ENCODE results near the gene PCSK4.
"Not testable (repeated sequence)": the region's sequence is repeated elsewhere in the genome, so short reads cannot be mapped to it uniquely, and the experiment has no call there.

Gene PCSK4

GRCh38 chr19:1499231-1499630 lies 9.1 kb upstream of the PCSK4 start:
- H3K36me3 ChIP-seq (ENCODE audit: control insufficient read depth, insufficient read depth, low read length); H3K9me3 ChIP-seq (ENCODE audit: control insufficient read depth, insufficient read depth, low read length); H3K9ac ChIP-seq (ENCODE audit: low read depth, low read length); H3K4me1 ChIP-seq (ENCODE audit: control insufficient read depth, insufficient read depth, low read length); H3K4me3 ChIP-seq (ENCODE audit: low read depth, low read length): not testable (repeated sequence)
- H3K27me3 ChIP-seq (ENCODE audit: control insufficient read depth, insufficient read depth, low read length), result peaks cover 13% of the 10 kb centered on the region

DNA sequence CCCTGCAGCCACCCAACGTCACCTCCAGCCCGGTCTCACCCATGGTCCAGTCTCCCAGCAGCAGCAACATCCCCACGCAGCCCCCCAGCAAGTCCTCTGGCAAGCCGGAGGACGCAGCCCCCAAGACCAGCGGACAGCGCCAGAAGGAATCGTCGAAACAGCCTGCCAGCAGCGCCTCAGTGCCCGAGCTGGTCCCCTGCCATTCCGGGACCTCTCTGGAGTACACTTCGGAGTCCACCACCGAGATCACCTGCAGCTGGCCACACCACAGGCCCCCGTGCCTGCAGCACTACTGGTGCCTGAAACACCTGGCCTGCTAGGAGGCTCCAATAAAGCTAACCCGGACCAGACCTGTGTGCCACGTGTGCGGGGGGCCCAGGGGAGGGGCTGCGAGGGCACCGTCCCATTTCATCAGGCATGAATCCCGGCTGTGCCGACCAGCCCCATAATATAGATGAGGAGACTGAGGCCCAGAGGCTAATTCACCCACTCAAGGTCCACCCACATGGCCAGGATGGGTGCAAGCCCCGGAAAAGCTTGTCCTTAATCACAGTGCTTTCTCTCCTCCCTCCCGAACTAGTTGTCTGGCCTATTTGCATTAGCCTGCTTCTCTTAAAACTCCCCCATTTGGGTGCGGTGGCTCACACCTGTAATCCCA lies 7.6 kb upstream of the PCSK4 start:
- peaks cover 2% of the 10 kb centered on the region for H3K27me3 ChIP-seq (ENCODE audit: control insufficient read depth, insufficient read depth, low read length)
- H3K9ac ChIP-seq (ENCODE audit: low read depth, low read length), result no peak overlapping the region
- no peaks in the 10 kb centered on the region for H3K36me3 ChIP-seq (ENCODE audit: control insufficient read depth, insufficient read depth, low read length)
- H3K9me3 ChIP-seq (ENCODE audit: control insufficient read depth, insufficient read depth, low read length), result no peaks in the 10 kb centered on the region
- no peak overlapping the region for H3K4me3 ChIP-seq (ENCODE audit: low read depth, low read length)
- no peaks in the 10 kb centered on the region for H3K4me1 ChIP-seq (ENCODE audit: control insufficient read depth, insufficient read depth, low read length)

DNA sequence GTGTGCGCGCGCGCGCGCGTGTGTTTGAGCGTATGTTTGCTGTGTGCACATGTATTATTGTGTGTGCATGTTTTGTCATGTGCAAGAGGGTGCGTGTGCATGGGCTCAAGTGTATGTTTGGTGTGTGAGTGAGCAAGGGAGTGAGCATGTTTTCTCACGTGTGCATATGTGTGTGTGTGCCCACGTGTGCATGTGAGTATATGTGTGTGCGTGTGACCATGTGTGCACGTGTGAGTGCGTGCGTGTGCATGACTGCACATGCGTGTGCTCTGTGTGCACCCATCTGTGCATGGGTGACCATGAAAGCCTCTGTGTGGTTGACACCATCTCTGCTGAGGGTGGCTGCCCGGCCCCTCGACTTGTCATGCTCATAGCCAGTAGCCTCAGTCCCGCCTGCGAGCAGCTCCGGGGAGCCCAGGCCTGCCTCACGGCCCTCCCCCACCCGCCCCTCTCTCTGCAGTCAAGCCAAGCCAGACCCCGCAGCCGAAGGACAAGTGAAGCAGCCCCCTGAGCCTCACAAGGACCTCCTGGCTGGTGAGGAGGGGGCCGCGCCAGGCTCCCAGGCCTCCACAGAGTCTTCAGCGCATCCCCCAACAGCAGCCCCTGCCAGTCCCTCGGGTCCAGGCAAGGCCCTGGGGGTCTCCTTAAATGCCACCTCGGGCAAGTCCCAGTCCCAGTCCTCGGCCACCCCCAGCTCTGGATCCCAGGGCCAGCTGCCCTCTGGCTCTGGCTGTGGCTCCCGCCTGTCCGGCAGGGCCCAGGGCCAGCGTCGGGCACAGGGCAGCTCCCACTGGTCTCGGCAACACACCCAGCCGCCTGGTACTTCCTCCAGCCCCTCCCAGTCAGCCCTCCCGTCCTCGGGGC lies 6.8 kb upstream of the PCSK4 start:
- Histone ChIP-seq H3K4me3 (ENCODE audit: low read depth, low read length) (no peak overlapping the region), H3K9ac (ENCODE audit: low read depth, low read length) (no peak overlapping the region), H3K27me3 (ENCODE audit: control insufficient read depth, insufficient read depth, low read length) (peaks cover 8% of the 10 kb centered on the region), H3K9me3 (ENCODE audit: control insufficient read depth, insufficient read depth, low read length) (no peaks in the 10 kb centered on the region), H3K36me3 (ENCODE audit: control insufficient read depth, insufficient read depth, low read length) (no peaks in the 10 kb centered on the region), H3K4me1 (ENCODE audit: control insufficient read depth, insufficient read depth, low read length) (no peaks in the 10 kb centered on the region)

DNA sequence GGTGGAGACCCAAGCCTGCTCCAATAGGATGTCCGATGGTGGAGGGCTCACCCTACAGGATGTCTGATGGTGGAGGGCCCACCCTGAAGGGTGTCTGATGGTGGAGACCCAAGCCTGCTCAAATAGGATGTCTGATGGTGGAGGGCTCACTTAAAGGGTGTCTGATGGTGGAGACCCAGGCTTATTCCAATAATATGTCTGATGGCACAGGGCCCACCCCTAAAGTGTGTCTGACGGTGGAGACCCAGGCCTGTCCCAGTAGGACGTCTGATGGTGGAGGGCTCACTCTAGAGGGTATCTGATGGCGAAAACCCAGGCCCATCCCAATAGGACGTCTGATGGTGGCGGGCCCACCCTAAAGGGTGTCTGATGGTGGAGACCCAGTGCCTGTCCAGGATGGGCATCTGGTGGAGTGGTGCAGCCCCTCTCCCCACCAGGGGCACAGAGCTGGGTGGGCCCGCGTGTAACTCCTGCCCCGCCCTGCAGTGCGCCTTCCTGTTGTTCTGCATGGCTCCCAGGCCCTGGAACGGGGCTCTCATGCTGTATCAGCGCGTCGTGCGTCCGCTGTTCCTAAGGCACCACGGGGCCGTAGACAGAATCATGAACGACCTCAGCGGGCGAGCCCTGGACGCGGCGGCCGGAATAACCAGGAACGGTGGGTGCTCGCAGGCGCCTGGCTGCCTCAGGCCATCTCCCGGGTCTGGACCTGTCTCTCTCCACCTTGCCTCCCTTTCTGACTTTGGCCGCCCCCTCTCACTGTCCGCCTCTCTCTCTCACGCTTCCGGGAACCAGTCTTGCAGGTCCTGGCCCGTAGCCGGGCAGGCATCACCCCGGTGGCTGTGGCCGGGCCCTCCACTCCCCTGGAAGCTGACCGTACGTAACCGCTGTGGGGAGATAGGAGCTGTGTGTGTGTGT lies 5.9 kb upstream of the PCSK4 start:
- H3K4me3 ChIP-seq (ENCODE audit: low read depth, low read length), result no peak overlapping the region

DNA sequence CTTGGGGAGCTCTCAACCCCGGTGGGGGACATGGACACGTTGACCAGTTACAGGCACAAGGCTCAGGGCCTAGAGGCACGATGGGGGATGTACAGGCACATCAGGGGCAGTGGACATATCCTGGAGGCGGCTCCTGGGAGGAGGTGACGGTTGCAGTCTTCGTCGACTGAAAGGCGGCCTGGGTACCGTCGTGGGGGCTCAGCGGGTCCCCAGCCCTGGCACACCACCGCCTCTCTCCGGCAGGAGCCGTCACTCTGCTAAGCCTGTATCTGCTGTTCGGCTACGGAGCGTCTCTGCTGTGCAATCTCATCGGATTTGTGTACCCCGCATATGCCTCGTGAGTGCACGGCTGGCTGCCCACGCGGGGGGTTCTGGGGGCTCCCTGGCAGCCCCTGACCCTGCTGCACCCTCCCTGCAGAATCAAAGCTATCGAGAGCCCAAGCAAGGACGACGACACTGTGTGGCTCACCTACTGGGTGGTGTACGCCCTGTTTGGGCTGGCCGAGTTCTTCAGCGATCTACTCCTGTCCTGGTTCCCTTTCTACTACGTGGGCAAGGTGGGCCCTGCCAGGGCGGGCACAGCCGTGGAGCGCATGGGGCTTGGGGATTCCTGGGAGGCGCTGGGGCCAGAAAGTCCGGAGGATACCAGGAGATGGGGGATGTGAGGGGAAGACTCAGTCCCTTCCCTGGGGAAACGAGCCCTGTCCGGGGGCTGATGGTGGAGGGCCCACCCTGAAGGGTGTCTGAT lies 5.1 kb upstream of the PCSK4 start:
- Histone ChIP-seq H3K9me3 (ENCODE audit: control insufficient read depth, insufficient read depth, low read length) (no peaks in the 10 kb centered on the region), H3K4me1 (ENCODE audit: control insufficient read depth, insufficient read depth, low read length) (no peaks in the 10 kb centered on the region), H3K4me3 (ENCODE audit: low read depth, low read length) (no peak overlapping the region), H3K27me3 (ENCODE audit: control insufficient read depth, insufficient read depth, low read length) (peaks cover 12% of the 10 kb centered on the region), H3K36me3 (ENCODE audit: control insufficient read depth, insufficient read depth, low read length) (no peaks in the 10 kb centered on the region), H3K9ac (ENCODE audit: low read depth, low read length) (no peak overlapping the region)

More for the DNA sequence above, 5.9 kb upstream of the PCSK4 start:
- Histone ChIP-seq H3K4me1 (ENCODE audit: control insufficient read depth, insufficient read depth, low read length) (no peaks in the 10 kb centered on the region), H3K9me3 (ENCODE audit: control insufficient read depth, insufficient read depth, low read length) (no peaks in the 10 kb centered on the region), H3K9ac (ENCODE audit: low read depth, low read length) (no peak overlapping the region), H3K27me3 (ENCODE audit: control insufficient read depth, insufficient read depth, low read length) (peaks cover 12% of the 10 kb centered on the region), H3K36me3 (ENCODE audit: control insufficient read depth, insufficient read depth, low read length) (no peaks in the 10 kb centered on the region)

DNA sequence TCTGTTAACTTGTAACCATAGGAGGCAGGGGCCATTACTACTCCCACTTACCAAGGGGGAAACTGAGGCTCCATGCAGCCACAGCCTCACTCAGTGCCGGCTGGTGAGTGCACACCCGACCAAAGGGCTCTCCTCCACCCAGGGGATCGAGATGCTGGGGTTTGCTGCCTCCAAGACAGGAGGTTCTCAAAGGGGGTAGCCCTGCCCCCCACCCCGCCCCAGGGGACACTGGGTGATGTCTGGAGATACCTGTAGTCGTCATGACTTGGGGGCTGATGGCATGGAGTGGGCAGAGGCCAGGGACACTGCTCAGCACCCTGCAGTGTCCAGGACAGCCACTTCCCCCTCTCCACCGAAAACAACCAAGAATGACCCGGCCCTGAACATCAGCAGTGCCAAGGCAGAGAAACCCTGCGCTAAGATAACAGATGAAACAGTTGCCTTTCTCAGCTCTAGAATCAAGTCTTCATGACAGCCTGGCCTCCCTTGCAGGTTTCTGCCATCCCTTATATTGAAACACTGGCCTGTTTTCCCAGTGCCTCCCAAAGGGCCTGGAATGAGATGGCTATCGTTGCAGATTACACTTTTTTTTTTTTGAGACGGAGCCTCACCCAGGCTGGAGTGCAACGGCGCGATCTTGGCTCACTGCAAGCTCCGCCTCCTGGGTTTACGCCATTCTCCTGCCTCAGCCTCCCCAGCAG lies 4.1 kb upstream of the PCSK4 start:
- no peaks in the 10 kb centered on the region for H3K4me1 ChIP-seq (ENCODE audit: control insufficient read depth, insufficient read depth, low read length)
- peaks cover 12% of the 10 kb centered on the region for H3K27me3 ChIP-seq (ENCODE audit: control insufficient read depth, insufficient read depth, low read length)
- H3K36me3 ChIP-seq (ENCODE audit: control insufficient read depth, insufficient read depth, low read length), result no peaks in the 10 kb centered on the region
- H3K4me3 ChIP-seq (ENCODE audit: low read depth, low read length), result no peak overlapping the region
- no peaks in the 10 kb centered on the region for H3K9me3 ChIP-seq (ENCODE audit: control insufficient read depth, insufficient read depth, low read length)
- no peak overlapping the region for H3K9ac ChIP-seq (ENCODE audit: low read depth, low read length)

DNA sequence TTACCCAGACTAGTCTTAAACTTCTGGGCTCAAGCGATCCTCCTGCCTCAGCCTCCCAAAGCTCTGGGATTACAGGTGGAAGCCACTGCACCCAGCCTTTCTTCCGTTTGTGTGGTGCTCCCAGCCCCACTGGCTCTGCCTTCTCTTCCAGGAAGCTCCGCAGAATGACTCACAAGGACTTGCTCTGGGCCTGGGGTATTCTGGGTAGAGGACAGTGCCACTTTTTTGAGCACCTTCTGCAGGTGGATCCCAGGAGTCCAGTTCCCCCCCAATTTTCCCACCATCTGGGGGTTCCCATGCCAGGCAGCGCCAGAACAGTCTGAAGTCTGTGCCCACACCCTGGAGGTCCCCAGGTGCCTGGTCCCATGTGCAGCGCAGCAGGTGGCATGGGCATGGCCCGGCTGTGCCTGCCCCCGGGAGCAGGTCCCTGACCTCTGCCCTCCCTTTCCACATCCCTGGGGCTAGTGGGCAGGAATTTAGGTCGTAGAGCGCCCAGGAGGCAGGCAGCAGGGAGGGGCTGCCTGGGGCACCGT lies 2.4 kb upstream of the PCSK4 start:
- H3K9ac ChIP-seq (ENCODE audit: low read depth, low read length), result no peak overlapping the region
- H3K36me3 ChIP-seq (ENCODE audit: control insufficient read depth, insufficient read depth, low read length), result no peaks in the 10 kb centered on the region
- H3K27me3 ChIP-seq (ENCODE audit: control insufficient read depth, insufficient read depth, low read length), result peaks cover 12% of the 10 kb centered on the region
- H3K9me3 ChIP-seq (ENCODE audit: control insufficient read depth, insufficient read depth, low read length), result no peaks in the 10 kb centered on the region
- no peak overlapping the region for H3K4me3 ChIP-seq (ENCODE audit: low read depth, low read length)
- no peaks in the 10 kb centered on the region for H3K4me1 ChIP-seq (ENCODE audit: control insufficient read depth, insufficient read depth, low read length)

DNA sequence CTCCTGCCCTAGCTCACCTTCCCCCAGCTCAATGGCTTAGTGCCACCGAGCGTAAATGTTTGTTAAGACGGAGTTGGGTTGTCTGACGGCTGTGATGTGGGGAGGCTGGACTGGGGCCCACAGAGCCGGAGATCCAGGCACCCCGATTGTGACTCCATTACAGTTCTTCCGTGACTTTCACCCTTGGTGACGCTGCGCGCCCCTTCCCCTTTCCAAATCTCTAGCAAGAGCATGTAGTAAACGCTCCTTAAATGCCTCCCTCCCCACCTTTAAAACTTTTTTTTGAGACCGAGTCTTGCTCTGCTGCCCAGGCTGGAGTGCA lies 1.7 kb upstream of the PCSK4 start:
- no peaks in the 10 kb centered on the region for H3K4me1 ChIP-seq (ENCODE audit: control insufficient read depth, insufficient read depth, low read length)

GRCh38 chr19:1491114-1491848 lies 1.1 kb upstream of the PCSK4 start, which contains the start of gene REEP6:
Gene REEP6, plus strand, starts transcription at chr19:1491181. Its CDS starts 89 bp downstream, at chr19:1491270.
- Histone ChIP-seq H3K36me3 (ENCODE audit: control insufficient read depth, insufficient read depth, low read length) (no peaks in the 10 kb centered on the region), H3K4me3 (ENCODE audit: low read depth, low read length) (peak within 1 kb of the TSS; percentile 85), H3K4me1 (ENCODE audit: control insufficient read depth, insufficient read depth, low read length) (no peaks in the 10 kb centered on the region), H3K27me3 (ENCODE audit: control insufficient read depth, insufficient read depth, low read length) (peaks cover 12% of the 10 kb centered on the region), H3K9ac (ENCODE audit: low read depth, low read length) (peak within 1 kb of the TSS; percentile 47), H3K9me3 (ENCODE audit: control insufficient read depth, insufficient read depth, low read length) (no peaks in the 10 kb centered on the region)

More for the DNA sequence above, 1.7 kb upstream of the PCSK4 start:
- no peaks in the 10 kb centered on the region for H3K36me3 ChIP-seq (ENCODE audit: control insufficient read depth, insufficient read depth, low read length)
- peaks cover 12% of the 10 kb centered on the region for H3K27me3 ChIP-seq (ENCODE audit: control insufficient read depth, insufficient read depth, low read length)
- peak overlapping the region; percentile 61 for H3K4me3 ChIP-seq (ENCODE audit: low read depth, low read length)
- peak overlapping the region; percentile 24 for H3K9ac ChIP-seq (ENCODE audit: low read depth, low read length)
- H3K9me3 ChIP-seq (ENCODE audit: control insufficient read depth, insufficient read depth, low read length), result no peaks in the 10 kb centered on the region
